Non-pigmented ciliary epithelial cell (primary cell): ENCODE data around the gene NUDT3.
"Not testable (repeated sequence)": the region's sequence is repeated elsewhere in the genome, so short reads cannot be mapped to it uniquely, and the experiment has no call there.

ENCODE experiments used
- DNase-seq: peaks from one replicate; pipeline ENCODE4 v3.0.0-alpha.2; 2010; ENCODE audit warnings: low read depth

The NUDT3 gene

DNA sequence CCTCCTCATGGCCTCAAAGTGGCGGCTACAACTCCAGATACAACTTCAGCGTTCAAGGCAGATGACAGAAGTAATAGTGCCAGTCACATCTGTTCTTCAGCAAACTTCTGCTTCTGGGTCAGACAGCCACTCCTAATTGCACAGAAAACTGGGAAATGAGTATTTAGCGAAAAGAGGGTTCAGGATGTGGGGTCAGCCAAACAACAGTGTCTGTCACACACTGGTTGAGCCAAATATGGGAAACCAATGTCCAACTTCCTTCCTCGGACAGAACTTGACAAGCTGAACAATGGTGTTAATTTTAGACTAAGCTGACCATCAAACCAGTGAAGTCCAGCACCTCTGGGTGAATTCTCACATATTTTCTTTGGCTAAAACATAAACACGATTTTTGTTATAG lies 22.1 kb downstream of the NUDT3 start:
- DNase-seq = no peak

DNA sequence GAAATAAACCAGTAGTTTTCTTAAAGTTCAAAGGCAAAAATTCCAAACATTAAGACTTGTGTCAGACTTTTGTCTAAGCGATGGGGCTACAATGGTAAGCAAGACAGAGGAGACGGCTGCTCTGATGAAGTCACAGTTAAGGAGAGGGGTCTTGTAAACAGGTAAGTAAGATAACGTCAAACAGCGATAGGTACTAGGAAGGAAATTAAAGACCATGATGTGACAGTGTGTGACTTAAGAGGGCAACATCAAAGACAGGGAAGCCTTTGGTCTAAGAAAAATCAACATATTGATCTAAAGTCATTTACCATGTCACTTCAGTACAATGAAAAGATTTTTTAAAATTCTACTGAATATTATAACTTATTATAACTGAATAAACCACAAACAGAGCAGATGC lies 23.1 kb downstream of the NUDT3 start:
- no peak for DNase-seq

DNA sequence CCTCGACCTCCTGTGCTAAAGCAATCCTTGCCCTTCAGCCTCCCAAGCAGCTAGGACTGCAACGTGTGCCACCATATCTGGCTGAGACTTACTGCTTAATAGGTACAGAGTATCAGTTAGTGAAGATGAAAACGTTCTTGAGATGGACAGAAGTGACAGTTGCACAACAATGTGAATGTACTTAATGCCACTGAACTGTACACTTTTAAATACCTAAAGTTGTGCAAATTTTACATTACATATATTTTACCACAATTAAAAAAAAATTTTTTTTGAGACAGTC lies 25.9 kb downstream of the NUDT3 start:
- DNase-seq = no peak

DNA sequence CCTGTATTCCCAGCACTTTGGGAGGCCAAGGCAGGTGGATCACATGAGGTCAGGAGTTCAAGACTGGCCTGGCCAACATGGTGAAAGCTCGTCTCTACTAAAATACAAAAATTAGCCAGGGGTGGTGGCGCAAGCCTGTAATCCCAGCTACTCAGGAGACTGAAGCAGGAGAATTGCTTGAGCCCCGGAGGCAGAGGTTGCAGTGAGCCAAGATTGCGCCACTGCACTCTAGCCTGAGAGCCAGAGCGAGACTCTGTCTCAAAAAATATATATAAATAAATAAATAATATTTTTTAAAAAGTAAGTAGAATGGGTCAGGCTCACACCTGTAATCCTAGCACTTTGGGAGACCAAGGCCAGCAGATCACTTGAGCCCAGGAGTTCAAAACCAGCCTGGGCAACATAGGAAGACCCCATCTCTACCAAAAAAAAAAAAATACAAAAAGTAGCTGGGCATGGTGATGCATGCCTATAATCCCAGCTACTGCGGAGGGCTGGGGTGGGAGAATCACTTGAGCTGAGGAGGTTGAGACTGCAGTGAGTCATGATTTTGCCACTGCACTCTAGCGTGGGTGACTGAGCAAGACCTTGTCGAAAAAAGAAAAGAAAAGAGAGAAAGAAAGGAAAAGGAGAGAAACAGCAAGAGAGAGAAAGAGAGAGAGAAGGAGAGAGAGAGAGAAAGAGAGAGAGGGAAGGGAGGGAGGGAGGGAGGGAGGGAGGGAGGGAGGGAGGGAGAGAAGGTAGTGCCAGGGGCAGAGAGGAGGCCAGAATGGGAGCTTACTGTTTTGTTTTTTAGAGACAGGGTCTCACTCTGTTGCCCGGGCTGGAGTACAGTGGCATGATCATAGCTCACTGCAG lies 26.5 kb downstream of the NUDT3 start:
- peak; percentile 70 for DNase-seq

- DNase-seq = not testable (repeated sequence)
These were observed 28.8 kb downstream of the NUDT3 start for GRCh38 chr6:34363681-34364075.

GRCh38 chr6:34362909-34363680 lies 29.4 kb downstream of the NUDT3 start:
- no peak for DNase-seq

GRCh38 chr6:34362176-34362575 lies 30.3 kb downstream of the NUDT3 start:
- no peak for DNase-seq

- DNase-seq = no peak
These were observed 31.9 kb downstream of the NUDT3 start for GRCh38 chr6:34360556-34360955.

GRCh38 chr6:34359418-34360158 lies 32.9 kb downstream of the NUDT3 start:
- no peak for DNase-seq

GRCh38 chr6:34358389-34358905 lies 34.0 kb downstream of the NUDT3 start:
- DNase-seq = no peak

GRCh38 chr6:34357937-34358336 lies 34.5 kb downstream of the NUDT3 start:
- DNase-seq = no peak

DNA sequence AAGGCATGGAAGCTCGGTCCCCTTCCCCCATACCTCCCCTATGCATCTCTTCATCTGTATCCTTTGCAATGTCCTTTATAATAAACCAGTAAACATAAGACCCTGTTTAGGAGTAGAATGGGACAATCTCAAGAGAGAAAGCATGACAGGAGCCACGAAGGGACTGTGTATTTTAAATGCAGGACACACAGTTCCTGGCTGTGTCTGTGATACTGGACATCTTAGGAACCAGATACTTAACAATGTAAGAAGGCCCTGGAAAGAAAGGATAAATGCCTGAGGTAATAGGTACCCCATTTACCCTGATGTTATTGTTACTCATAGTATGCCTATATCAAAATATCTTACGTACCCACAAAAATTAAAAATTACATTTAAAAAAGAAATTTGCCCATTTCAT lies 36.6 kb downstream of the NUDT3 start:
- no peak for DNase-seq

DNA sequence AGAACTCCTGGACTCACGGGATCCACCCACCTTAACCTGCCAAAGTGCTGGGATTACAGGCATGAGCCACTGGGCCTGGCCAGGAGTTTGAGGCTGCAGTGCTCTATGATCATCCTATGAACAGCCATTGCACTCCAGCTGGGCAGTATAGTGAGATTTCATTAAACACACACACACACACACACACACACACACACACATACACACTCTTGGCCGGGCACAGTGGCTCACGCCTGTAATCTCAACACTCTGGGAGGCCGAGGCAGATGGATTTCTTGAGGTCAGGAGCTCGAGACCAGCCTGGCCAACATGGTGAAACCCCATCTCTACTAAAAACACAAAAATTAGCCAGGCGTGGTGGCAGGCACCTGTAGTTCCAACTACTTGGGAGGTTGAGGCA lies 38.2 kb downstream of the NUDT3 start:
- DNase-seq = not testable (repeated sequence)

DNA sequence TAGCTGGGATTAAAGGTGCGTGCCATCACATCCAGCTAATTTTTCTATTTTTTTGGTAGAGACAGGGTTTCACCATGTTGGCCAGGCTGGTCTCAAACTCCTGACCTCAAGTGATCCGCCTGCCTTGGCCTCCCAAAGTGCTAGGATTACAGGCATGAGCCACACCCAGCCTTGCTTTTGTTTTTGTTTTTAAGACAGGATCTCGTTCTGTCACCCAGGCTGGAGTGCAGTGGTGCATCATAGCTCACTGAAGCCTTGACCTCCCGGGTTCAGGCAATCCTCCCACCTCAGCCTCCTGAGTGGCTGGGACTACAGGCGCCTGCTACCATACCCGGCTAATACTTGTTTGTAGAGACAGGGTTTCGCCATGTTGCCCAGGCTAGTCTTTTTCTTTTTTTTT lies 38.9 kb downstream of the NUDT3 start:
- not testable (repeated sequence) for DNase-seq

DNA sequence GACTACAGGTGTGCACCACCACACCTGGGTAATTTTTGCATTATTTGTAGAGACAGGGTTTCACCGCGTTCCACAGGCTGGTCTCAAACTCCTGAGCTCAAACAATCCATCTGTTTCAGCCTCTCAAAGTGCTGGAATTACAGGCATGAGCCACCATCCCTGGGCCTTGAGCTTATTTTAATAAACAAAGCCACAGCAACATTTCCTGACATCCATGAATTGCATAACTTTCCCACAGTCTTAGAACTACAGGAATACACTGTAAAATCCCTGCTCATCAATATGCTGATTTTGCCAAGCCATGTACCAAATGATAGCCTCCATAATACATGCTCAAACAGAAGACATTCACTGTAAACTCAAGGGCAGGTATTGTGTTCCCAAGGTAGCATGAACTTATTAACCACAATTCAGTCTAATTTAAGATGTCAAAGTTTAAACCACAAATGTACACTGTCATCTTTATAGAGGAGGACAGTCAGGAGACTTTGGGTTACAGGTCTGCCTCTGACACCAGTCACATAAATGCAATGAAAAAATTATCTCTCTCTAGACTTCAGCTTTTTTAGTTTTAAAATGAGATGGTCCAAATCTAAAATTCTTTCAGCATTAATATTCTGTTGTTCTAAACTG lies 40.0 kb downstream of the NUDT3 start:
- no peak for DNase-seq

DNA sequence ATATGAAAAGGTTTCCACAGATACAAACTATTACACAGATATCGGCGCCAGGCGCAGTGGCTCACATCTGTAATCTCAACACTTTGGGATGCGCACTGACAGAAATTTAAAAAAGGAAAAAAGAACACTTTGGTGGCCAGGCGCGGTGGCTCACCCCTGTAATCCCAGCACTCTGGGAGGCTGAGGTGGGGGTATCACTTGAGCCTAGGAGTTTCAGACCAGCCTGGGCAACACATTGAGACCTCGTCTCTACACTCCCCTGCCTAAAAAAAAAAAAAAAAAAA lies 41.6 kb downstream of the NUDT3 start:
- DNase-seq = no peak

GRCh38 chr6:34350137-34350933 lies 42.1 kb downstream of the NUDT3 start:
- no peak for DNase-seq

DNA sequence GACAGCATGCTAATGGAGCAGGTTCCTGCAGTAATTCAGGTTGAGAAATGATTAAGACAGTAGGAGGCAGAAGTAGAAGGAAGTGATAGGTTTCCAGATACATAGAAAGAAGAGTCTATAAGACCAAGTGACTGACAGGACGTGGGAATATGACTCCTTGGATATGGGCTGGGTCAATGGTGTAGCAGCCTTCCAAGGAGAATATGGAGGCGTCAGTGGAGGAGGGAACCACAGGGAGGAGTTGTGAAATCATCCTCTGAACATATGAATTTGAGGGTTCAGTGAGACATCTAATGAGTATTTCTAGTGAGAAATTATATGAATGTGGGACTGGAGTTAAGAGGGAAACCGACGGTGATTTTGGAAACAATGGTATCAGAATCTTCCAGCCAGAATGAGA lies 43.3 kb downstream of the NUDT3 start:
- no peak for DNase-seq

GRCh38 chr6:34347303-34347702 lies 45.2 kb downstream of the NUDT3 start:
- no peak for DNase-seq

DNA sequence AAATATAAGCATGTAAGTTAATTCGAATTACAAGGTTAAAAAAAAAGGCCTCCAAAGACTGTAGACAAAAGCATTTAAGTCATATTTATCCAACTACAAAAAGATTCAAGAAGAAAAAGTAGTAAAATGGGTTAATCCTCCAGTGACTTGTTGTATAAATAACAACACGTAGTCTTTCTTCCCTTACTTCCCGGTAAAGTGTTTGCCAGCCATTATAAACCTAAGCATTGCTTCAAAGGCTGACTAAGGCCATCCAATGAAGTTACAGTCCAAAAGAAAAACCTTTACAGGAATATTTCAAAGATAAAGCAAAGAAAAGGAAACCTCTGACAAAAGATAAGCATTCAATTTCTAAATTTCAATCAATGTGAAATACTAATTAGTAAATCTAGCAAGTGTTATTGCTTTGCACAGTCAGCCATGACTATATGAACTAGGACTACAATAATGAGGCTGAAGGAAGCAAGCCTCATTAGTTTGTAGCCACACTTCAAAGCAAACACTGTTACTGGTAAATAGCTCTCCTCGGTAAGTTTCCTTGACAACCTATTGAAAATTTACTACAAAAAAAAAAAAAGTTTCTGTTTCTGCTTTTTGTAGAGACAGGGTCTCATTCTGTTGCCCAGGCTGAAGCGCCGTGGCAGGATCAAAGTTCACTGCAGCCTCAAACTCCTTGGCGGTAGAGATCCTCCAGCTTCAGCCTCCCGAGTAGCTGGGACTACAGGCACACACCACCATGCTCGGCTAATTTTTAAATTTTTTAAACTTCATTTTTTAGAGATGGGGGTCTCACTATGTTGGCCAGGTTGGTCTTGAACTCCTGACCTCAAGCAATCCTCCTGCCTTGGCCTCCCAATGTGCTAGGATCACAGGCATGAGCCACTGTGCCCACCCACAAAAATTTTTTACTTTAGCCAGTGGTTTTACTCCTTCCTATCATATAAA lies 46.0 kb downstream of the NUDT3 start:
- no peak for DNase-seq
